ENCODE data around the gene SLC10A6. TPM values are rescaled to one million over a fixed set of nuclear protein-coding genes. Genes with fewer than 3 reads are reported as not detected.

The SLC10A6 gene
- total and polyA plus RNA-seq, 9 of the 15 experiments (the other 6 are each of a cell fraction or from before 2014, with no cell fraction given): not detected

DNA sequence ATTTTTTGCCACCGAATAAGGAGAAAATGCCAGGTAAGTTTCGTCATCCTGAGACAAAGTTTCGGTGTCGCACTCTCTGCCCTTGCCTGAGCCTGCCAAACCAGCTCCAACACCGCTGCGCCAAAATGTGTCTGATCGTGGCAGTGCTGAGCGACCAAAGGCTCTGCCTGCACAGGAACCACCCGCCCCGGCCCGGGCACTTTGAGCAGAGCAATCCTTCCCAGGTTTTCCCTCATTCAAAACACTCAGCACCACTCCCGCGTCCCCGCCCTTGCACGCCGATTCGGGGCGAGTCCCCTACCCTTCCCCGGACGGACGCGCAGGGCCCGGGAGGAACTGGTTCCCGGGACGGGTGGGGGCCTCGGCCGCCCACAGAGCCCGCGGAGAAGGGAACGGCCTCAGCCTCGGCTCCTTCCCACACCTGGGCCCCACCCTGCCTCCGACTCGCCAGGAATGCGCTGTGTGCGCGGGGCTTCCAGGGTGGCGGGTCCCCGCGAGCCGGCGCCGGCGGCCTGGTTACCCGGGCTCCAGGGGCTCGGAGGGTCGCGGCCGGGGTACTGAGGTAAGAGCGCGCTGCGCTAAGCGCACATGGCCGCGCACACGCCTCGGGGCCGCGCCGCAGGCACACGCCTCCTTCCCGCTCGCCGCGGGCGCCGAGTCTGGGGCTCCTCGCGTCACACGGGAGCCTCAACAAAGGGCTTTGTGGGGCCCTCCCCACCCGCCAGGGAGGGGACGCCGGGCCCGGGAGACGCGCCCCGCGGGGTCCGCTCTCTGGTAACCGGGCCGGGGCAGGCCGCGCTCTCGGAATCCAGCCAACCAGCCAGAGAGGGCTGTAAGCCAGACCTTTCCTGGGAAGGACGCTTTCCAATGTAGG, 42.8 kb upstream of the SLC10A6 start, which contains the start of gene C4orf36 (continued):
- TF ChIP-seq, protein P1, sequence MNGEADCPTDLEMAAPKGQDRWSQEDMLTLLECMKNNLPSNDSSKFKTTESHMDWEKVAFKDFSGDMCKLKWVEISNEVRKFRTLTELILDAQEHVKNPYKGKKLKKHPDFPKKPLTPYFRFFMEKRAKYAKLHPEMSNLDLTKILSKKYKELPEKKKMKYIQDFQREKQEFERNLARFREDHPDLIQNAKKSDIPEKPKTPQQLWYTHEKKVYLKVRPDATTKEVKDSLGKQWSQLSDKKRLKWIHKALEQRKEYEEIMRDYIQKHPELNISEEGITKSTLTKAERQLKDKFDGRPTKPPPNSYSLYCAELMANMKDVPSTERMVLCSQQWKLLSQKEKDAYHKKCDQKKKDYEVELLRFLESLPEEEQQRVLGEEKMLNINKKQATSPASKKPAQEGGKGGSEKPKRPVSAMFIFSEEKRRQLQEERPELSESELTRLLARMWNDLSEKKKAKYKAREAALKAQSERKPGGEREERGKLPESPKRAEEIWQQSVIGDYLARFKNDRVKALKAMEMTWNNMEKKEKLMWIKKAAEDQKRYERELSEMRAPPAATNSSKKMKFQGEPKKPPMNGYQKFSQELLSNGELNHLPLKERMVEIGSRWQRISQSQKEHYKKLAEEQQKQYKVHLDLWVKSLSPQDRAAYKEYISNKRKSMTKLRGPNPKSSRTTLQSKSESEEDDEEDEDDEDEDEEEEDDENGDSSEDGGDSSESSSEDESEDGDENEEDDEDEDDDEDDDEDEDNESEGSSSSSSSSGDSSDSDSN (IDR thresholded peaks at IDR 0.05; ENCODE audit: borderline replicate concordance in 1 of 2, low read depth in 2 of 2, low read length in 2 of 2): peak; percentile 32 to 74; a peak in 2 of 4 replicates
- TF ChIP-seq, protein P2, sequence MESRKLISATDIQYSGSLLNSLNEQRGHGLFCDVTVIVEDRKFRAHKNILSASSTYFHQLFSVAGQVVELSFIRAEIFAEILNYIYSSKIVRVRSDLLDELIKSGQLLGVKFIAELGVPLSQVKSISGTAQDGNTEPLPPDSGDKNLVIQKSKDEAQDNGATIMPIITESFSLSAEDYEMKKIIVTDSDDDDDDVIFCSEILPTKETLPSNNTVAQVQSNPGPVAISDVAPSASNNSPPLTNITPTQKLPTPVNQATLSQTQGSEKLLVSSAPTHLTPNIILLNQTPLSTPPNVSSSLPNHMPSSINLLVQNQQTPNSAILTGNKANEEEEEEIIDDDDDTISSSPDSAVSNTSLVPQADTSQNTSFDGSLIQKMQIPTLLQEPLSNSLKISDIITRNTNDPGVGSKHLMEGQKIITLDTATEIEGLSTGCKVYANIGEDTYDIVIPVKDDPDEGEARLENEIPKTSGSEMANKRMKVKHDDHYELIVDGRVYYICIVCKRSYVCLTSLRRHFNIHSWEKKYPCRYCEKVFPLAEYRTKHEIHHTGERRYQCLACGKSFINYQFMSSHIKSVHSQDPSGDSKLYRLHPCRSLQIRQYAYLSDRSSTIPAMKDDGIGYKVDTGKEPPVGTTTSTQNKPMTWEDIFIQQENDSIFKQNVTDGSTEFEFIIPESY (CRISPR knock-in tag; IDR thresholded peaks at IDR 0.05): peak; percentile 67

DNA sequence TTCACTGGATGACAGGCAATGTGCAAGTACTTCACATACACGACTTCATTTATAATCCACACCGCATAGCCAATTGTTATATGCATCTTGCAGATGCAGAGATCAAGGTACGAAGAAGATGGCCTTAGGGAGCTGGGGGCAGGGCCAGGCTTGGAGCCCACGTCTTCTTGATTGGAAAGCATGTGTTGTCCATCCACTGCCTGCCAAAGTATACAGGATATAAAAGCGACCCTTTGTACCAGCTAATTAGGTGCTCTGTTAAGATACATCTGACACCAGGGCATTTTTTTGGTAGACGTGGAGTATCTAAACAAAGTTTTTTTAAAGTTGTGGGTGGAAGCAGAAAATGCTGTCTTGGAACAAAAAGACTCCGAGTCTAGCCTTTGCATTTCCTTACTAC, 41.6 kb upstream of the SLC10A6 start:
- Histone ChIP-seq H3K9me3 (replicated peaks; ENCODE audit: control insufficient read depth, insufficient read depth, low read depth, low read length) (no peaks in the 10 kb centered on the region), H3K9me1 (ENCODE audit: control insufficient read depth, insufficient read depth, low read length) (no peaks in the 10 kb centered on the region), H3K4me2 (ENCODE audit: insufficient read depth, low read length) (no peak overlapping the region), H3K36me3 (ENCODE audit: control insufficient read depth, insufficient read depth, low read length) (no peaks in the 10 kb centered on the region), H4K20me1 (replicated peaks; ENCODE audit: control insufficient read depth, insufficient read depth, low read length) (no peaks in the 10 kb centered on the region), H3K27me3 (ENCODE audit: control insufficient read depth in 2 of 2, insufficient read depth in 2 of 2, low read length in 2 of 2) (peaks cover 0 to 4% of the 10 kb centered on the region in 2 experiments; a peak in 2 of 5 replicates), H2AFZ (ENCODE audit: low read depth, low read length) (no peak overlapping the region), H3K4me3 (no peak overlapping the region), H3K9ac (ENCODE audit: insufficient read depth in 1 of 2, low read depth in 2 of 2, low read length in 2 of 2) (no peak overlapping the region), H3K27ac (ENCODE audit: extremely low read depth, low read depth, low read length) (no peak overlapping the region), H3K79me2 (ENCODE audit: control insufficient read depth, insufficient read depth, low read length) (no peaks in the 10 kb centered on the region), H3K4me1 (replicated peaks in 1 of 2; ENCODE audit: control insufficient read depth in 2 of 2, insufficient read depth in 2 of 2, low read length in 2 of 2) (peaks cover 6 to 10% of the 10 kb centered on the region in 2 experiments; a peak in 3 of 5 replicates)
- CTCF ChIA-PET (ENCODE audit: low intra/inter-chr PET ratio): no interaction called here
- intact Hi-C loops (cut with micrococcal nuclease): no loop called here
- BruUV-seq (replicated peaks): no TSS peak
- in situ Hi-C loops (cut with MboI): loop anchor here (5.0 to 10.0 kb wide), 2 partner anchors 238 to 954 kb away; no protein-coding TSS in a partner anchor
- FAIRE-seq (no peak), ATAC-seq (no peak), DNase-seq (ENCODE audit: extremely low read depth in 1 of 4, low spot score in 3 of 4) (no peak)
- POLR2A ChIA-PET: no interaction called here
- WGBS (ENCODE audit: insufficient coverage, low coverage, missing lambda C conversion rate): 36% methylated on average over 7 of the region's 7 CpGs
- no peak for TF ChIP-seq STAT5A (IDR thresholded peaks at IDR 0.05; ENCODE audit: borderline replicate concordance, low read length)
- TF ChIP-seq ZNF696 (CRISPR knock-in tag; conservative IDR thresholded peaks at IDR 0.05): no peak
- TF ChIP-seq, protein P3, sequence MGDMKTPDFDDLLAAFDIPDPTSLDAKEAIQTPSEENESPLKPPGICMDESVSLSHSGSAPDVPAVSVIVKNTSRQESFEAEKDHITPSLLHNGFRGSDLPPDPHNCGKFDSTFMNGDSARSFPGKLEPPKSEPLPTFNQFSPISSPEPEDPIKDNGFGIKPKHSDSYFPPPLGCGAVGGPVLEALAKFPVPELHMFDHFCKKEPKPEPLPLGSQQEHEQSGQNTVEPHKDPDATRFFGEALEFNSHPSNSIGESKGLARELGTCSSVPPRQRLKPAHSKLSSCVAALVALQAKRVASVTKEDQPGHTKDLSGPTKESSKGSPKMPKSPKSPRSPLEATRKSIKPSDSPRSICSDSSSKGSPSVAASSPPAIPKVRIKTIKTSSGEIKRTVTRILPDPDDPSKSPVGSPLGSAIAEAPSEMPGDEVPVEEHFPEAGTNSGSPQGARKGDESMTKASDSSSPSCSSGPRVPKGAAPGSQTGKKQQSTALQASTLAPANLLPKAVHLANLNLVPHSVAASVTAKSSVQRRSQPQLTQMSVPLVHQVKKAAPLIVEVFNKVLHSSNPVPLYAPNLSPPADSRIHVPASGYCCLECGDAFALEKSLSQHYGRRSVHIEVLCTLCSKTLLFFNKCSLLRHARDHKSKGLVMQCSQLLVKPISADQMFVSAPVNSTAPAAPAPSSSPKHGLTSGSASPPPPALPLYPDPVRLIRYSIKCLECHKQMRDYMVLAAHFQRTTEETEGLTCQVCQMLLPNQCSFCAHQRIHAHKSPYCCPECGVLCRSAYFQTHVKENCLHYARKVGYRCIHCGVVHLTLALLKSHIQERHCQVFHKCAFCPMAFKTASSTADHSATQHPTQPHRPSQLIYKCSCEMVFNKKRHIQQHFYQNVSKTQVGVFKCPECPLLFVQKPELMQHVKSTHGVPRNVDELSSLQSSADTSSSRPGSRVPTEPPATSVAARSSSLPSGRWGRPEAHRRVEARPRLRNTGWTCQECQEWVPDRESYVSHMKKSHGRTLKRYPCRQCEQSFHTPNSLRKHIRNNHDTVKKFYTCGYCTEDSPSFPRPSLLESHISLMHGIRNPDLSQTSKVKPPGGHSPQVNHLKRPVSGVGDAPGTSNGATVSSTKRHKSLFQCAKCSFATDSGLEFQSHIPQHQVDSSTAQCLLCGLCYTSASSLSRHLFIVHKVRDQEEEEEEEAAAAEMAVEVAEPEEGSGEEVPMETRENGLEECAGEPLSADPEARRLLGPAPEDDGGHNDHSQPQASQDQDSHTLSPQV (IDR thresholded peaks at IDR 0.05): no peak
- TF ChIP-seq SAFB (IDR thresholded peaks at IDR 0.05; ENCODE audit: borderline replicate concordance, low read depth, low read length): no peak
- no peak for TF ChIP-seq BACH1 (tag; IDR thresholded peaks at IDR 0.05)
- TF ChIP-seq GABPA (tag; conservative IDR thresholded peaks at IDR 0.05; ENCODE audit: low read depth): no peak
